OCI-LY7 (cell line): ENCODE results near the gene ALPL. TPM values are rescaled to one million over a fixed set of nuclear protein-coding genes. Genes with fewer than 3 reads are reported as not detected.

Experiments used
- BruUV-seq: library from RNA; stranded (reverse); fragments of 400-500 nt; replicated peaks from 2 replicates; lab custom pipeline; 2021; lab: Mats Ljungman, UMichigan
- CTCF ChIA-PET: fragments of 300-600 bp; sonication (Branson Sonifier 250); formaldehyde crosslinking; loops from one replicate; lab custom pipeline; 2022; ENCODE audit warnings: antibody characterized with exemption; ENCODE audit not compliant: unreplicated experiment; lab: Charles Lee
- POLR2A ChIA-PET: fragments of 300-600 bp; sonication (Branson Sonifier 250); formaldehyde crosslinking; loops from one replicate; lab custom pipeline; 2022; ENCODE audit warnings: antibody characterized with exemption; lab: Charles Lee
- DNase-seq: peaks from one replicate; pipeline ENCODE4 v3.0.0-alpha.2; 2015; ENCODE audit warnings: low spot score
- H2AFZ ChIP-seq: fragments of 200-600 bp; sonication (generic), shearing (Covaris generic); 2 replicates; pipeline ENCODE4 v1.6.1; 2014; ENCODE audit warnings: mild to moderate bottlenecking, antibody characterized with exemption, low read length, moderate library complexity
- H3K27ac ChIP-seq: fragments of 200-600 bp; sonication (generic); 2 replicates; pipeline ENCODE4 v1.5.1; 2014; ENCODE audit warnings: mixed run types, low read depth, mild to moderate bottlenecking, moderate library complexity, low read length, inconsistent platforms; ENCODE audit not compliant: poor library complexity, severe bottlenecking
- H3K36me3 ChIP-seq: fragments of 200-600 bp; sonication (generic); 2 replicates; pipeline ENCODE4 v1.6.1; 2014; ENCODE audit warnings: mild to moderate bottlenecking, antibody characterized with exemption, low read length, moderate library complexity, mixed read lengths; ENCODE audit not compliant: insufficient read depth
- H3K4me1 ChIP-seq: fragments of 200-600 bp; sonication (generic); 2 replicates; pipeline ENCODE4 v1.5.1; 2014; ENCODE audit warnings: mild to moderate bottlenecking, low read length; ENCODE audit not compliant: insufficient read depth, poor library complexity, severe bottlenecking
- H3K4me2 ChIP-seq: fragments of 200-600 bp; sonication (generic); 2 replicates; pipeline ENCODE4 v1.6.1; 2014; ENCODE audit warnings: mild to moderate bottlenecking, low read length
- H3K4me3 ChIP-seq: fragments of 200-600 bp; sonication (generic); 2 replicates; pipeline ENCODE4 v1.5.1; 2014; ENCODE audit warnings: mild to moderate bottlenecking, low read depth, low read length; ENCODE audit not compliant: poor library complexity, severe bottlenecking
- H3K79me2 ChIP-seq: fragments of 200-600 bp; sonication (generic); 2 replicates; pipeline ENCODE4 v1.6.1; 2016; ENCODE audit warnings: low read depth, mild to moderate bottlenecking, low read length, moderate library complexity, mixed read lengths; ENCODE audit not compliant: insufficient read depth
- H3K9me2 ChIP-seq: fragments of 200-600 bp; sonication (generic); 2 replicates; pipeline ENCODE4 v1.6.1; 2016; ENCODE audit warnings: mild to moderate bottlenecking, low read length, mixed read lengths; ENCODE audit not compliant: insufficient read depth
- H3K9me3 ChIP-seq: fragments of 200-600 bp; sonication (generic); 2 replicates; pipeline ENCODE4 v1.6.1; 2014; ENCODE audit warnings: mild to moderate bottlenecking, mixed run types, low read length, mixed read lengths
- H4K20me1 ChIP-seq: fragments of 200-600 bp; sonication (generic); 2 replicates; pipeline ENCODE4 v1.6.1; 2014; ENCODE audit warnings: mild to moderate bottlenecking, antibody characterized with exemption, low read length, moderate library complexity, mixed read lengths; ENCODE audit not compliant: insufficient read depth
- EZH2phosphoT487 ChIP-seq: fragments of 200-600 bp; sonication (generic); IDR thresholded peaks from 2 replicates; pipeline ENCODE4 v1.6.1; 2018; ENCODE audit warnings: low read depth, borderline replicate concordance, mild to moderate bottlenecking, mixed run types, antibody characterized with exemption, low read length, moderate library complexity, mixed read lengths
- intact Hi-C: fragments of 100-400 bp; cut with micrococcal nuclease; formaldehyde crosslinking; loops from one replicate; pipeline ENCODE4 v1.10.0; 2022; ENCODE audit not compliant: unreplicated experiment
- total RNA-seq, 2 experiments: library from RNA; depleted of rRNA in 1 of 2; stranded (reverse); fragments of >200 nt in 1 of 2; shearing (Covaris generic) in 1 of 2; gene quantifications; 2 replicates each; pipeline ENCODE4 v1.2.3, GENCODE V29; 2014 to 2022
- TF ChIP-seq, protein P1 (sequence below): fragments of 200-600 bp; sonication (generic); conservative IDR thresholded peaks from 2 replicates; pipeline ENCODE4 v1.5.1; 2014; ENCODE audit warnings: mild to moderate bottlenecking, antibody characterized with exemption, low read length, moderate library complexity, mixed read lengths

Gene ALPL
- total RNA-seq, 2 experiments from 2014 or later = not detected

- H3K4me2 ChIP-seq = no peak overlapping the region
- no TSS peak for BruUV-seq
- H4K20me1 ChIP-seq = no peaks in the 10 kb centered on the region
- no peak for DNase-seq
- H3K79me2 ChIP-seq = no peaks in the 10 kb centered on the region
- ChIA-PET POLR2A (no interaction called here), CTCF (no interaction called here)
- no peak overlapping the region for H3K4me3 ChIP-seq
- H3K4me1 ChIP-seq = no peaks in the 10 kb centered on the region
- H2AFZ ChIP-seq = no peak overlapping the region
- no peaks in the 10 kb centered on the region for H3K9me2 ChIP-seq
- H3K27ac ChIP-seq = no peak overlapping the region
- no peaks in the 10 kb centered on the region for H3K36me3 ChIP-seq
- no peaks in the 10 kb centered on the region for H3K9me3 ChIP-seq
- TF ChIP-seq, protein P1, sequence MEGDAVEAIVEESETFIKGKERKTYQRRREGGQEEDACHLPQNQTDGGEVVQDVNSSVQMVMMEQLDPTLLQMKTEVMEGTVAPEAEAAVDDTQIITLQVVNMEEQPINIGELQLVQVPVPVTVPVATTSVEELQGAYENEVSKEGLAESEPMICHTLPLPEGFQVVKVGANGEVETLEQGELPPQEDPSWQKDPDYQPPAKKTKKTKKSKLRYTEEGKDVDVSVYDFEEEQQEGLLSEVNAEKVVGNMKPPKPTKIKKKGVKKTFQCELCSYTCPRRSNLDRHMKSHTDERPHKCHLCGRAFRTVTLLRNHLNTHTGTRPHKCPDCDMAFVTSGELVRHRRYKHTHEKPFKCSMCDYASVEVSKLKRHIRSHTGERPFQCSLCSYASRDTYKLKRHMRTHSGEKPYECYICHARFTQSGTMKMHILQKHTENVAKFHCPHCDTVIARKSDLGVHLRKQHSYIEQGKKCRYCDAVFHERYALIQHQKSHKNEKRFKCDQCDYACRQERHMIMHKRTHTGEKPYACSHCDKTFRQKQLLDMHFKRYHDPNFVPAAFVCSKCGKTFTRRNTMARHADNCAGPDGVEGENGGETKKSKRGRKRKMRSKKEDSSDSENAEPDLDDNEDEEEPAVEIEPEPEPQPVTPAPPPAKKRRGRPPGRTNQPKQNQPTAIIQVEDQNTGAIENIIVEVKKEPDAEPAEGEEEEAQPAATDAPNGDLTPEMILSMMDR = no peak
- TF ChIP-seq EZH2phosphoT487 = no peak
- intact Hi-C loops = no loop called here
These were observed 117.7 kb downstream of the ALPL start for GRCh38 chr1:21626921-21627339.

Other genes with a start within 250 kb of the ALPL start
- gene ECE1, start 219.0 kb upstream of the ALPL start, total RNA-seq (2014; rRNA removed; shearing (Covaris generic)) = 13.5 and 20.0 TPM in 2 replicates
- gene ECE1, start 219.0 kb upstream of the ALPL start, total RNA-seq (2022) = 25.3 and 32.8 TPM in 2 replicates
- not detected in 2 replicates for gene NBPF3, start 69.3 kb upstream of the ALPL start, total RNA-seq (2014; rRNA removed; shearing (Covaris generic))
- gene NBPF3, start 69.3 kb upstream of the ALPL start, total RNA-seq (2022) = 0.89 and 1.0 TPM in 2 replicates
- gene RAP1GAP, start 159.9 kb downstream of the ALPL start, total RNA-seq (2014; rRNA removed; shearing (Covaris generic)) = not detected in 2 replicates
- gene RAP1GAP, start 159.9 kb downstream of the ALPL start, total RNA-seq (2022) = not detected in 2 replicates